Epithelial cell of proximal tubule (primary cell): Measurements from ENCODE around the gene CAMTA1. TPM values are rescaled to one million over a fixed set of nuclear protein-coding genes. Genes with fewer than 3 reads are reported as not detected.

Experiments
- DNase-seq: peaks from one replicate; pipeline ENCODE4 v3.0.0-alpha.2; 2011; ENCODE audit warnings: low read depth
- H3K4me3 ChIP-seq: 2 replicates; pipeline ENCODE4 v1.5.1; 2011; ENCODE audit warnings: low read depth, mild to moderate bottlenecking, low read length
- total RNA-seq: library from RNA; depleted of rRNA; stranded (reverse); fragments of >200 nt; gene quantifications from 2 replicates; pipeline ENCODE4 v1.2.3, GENCODE V29; 2015
- TF ChIP-seq, protein P1 (sequence below): conservative IDR thresholded peaks from 2 replicates; pipeline ENCODE4 v1.5.1; 2012; ENCODE audit warnings: low read depth, mild to moderate bottlenecking, low read length

CAMTA1 gene
- total RNA-seq, 1 donor from 2014 or later: 79.2 TPM

DNA sequence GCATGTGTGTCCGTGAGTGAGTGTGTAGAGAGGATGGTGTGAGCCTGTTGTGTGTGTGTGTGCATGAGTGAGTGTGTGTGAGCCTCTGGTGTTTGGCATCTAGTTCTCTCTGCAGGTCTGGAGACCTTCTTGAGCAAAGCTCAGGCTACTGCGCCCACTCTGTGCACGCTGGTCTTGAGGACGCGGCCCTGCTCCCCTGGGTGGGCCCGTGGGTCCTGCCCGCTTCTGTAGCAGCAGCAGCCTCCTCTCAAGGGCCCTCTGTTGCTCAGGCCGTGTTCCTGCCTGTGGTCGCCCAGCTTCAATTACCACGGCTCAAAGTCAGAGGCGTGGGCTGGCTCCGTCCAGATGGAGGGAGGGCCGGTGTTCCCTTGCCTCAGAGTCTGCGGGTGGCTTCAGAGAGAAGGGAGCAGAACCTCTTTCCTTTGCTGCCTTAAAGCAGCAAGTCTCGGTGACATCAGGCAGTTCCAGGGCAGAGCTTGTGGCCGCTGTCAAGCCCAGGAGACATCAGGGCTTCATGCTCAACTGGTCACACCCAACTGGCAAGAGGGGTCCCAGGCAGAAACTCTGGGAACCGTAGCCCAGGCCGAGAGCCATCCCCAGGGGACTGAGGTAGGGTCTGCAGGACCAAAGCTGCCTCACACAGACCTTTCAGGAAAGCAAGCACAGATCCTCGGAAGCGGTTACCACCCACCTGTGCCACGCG lies 715.3 kb downstream of the CAMTA1 start:
- no peak for DNase-seq
- TF ChIP-seq, protein P1, sequence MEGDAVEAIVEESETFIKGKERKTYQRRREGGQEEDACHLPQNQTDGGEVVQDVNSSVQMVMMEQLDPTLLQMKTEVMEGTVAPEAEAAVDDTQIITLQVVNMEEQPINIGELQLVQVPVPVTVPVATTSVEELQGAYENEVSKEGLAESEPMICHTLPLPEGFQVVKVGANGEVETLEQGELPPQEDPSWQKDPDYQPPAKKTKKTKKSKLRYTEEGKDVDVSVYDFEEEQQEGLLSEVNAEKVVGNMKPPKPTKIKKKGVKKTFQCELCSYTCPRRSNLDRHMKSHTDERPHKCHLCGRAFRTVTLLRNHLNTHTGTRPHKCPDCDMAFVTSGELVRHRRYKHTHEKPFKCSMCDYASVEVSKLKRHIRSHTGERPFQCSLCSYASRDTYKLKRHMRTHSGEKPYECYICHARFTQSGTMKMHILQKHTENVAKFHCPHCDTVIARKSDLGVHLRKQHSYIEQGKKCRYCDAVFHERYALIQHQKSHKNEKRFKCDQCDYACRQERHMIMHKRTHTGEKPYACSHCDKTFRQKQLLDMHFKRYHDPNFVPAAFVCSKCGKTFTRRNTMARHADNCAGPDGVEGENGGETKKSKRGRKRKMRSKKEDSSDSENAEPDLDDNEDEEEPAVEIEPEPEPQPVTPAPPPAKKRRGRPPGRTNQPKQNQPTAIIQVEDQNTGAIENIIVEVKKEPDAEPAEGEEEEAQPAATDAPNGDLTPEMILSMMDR: no peak
- H3K4me3 ChIP-seq: no peak overlapping the region

DNA sequence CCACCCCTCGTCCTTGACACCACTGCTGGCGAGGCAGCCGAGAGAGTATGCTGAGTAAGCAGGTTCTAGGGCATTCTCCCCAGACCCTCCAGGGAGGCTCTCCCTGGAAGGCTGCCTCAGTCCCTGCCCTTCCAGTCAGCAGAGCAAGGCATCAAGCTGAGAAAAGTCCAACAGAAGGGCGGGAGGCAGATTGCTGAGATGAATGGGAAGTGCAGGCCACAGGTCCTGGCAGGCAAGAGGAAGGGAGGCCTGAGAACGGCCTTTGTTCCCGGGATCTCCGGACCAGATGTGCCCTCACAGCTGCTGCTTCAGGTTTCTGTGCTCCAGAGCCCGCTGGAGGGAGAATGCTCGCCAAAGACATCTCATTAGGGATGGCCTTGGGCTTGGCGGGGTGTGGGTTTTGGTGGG lies 715.8 kb downstream of the CAMTA1 start:
- H3K4me3 ChIP-seq: no peak overlapping the region
- DNase-seq: no peak
- TF ChIP-seq, protein P1: no peak

DNA sequence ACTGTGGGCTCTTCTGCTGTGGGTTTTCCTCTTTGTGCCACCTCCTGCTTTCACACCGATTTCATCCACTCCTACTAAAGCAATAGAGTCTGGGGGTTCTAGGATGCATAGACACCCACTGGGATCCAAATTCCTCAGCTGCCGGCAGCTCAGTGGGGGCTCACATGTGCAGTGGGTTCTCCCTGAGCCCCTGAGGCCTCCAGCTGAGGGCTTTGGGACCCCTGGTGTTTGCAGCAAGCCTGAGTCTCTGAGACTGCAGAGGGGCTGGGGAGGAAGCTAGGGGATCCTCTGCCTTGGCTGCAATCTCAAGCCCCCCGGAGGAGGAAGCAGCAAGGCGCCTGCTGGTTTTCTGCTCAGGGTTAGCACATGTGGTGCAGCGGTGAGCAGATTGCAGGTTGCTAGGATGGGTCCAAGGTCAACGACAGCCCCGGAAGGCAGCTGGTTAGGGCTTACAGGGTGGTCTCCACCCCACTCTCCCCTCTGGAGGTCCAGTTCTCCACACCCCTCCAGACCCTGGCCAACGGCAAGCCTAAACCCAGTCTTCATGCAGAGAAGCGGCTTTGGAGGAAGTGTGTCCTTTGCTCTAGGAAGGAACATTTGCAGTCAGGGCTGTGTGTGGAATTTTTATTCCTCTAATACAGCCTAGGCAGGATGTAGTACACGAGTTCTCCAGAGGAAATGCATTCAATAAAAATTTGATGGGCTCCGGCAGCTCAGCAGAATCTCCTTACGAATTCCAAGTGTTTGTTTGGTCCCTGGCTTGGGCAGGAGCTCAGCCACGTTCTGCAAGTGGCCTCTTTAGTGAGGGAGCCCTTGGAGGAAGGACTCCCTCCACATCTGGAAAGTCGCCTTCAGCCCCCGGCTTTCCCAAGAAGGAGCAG lies 716.7 kb downstream of the CAMTA1 start:
- TF ChIP-seq, protein P1: no peak
- DNase-seq: no peak
- H3K4me3 ChIP-seq: no peak overlapping the region

DNA sequence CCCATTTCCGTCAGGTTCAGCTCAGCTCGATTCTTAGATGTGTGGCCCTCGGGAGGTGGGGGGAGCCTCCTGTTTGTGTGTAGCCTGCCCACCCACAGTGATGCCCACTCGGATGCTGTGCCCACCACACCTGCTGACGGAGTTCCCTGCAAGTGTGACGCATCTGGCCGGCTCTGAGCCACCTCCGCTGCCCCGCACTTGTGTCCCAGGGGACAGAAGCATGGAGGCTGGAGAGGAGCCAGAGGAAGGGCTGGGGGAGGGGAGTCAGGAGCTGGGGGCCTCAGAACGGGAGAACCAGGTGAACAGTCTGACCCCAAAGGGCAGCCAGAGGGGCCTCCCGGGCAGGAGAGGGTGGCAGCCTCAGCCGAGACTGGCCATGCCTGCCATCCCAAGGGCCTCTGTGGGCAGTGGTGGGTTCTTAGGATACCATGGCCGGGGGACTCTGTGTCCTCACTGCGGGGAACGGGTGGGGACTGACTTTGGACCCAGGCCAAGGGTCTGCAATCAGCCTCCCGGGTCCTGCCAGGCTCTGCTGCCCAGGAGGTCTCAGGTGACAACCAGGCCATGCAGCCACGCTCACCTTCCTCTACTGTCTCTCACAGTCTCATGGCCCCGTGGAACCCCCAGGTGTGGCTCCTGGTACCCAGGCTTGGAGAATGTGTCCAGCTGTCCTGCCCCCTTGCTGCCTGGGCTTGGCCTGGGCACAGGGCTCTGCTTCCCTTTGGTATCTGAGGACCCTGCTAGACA lies 718.6 kb downstream of the CAMTA1 start:
- TF ChIP-seq, protein P1: no peak
- no peak for DNase-seq

DNA sequence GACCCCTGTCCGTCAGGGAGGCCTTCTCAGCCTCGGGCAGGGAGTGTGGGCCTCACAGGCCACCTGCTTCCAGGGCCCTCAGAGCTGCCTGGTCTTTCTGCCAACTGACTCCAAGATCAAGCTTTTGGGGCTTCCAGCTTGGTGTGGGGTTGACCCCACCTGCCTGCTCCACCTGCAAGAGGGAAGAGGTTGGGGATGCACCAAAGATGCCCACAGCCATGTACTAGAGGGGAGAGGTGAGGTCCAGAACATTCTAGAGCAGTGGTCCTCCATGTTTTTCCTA lies 719.1 kb downstream of the CAMTA1 start:
- TF ChIP-seq, protein P1: no peak
- DNase-seq: no peak
- H3K4me3 ChIP-seq: no peak overlapping the region

More for the DNA sequence above, 718.6 kb downstream of the CAMTA1 start:
- H3K4me3 ChIP-seq: no peak overlapping the region

DNA sequence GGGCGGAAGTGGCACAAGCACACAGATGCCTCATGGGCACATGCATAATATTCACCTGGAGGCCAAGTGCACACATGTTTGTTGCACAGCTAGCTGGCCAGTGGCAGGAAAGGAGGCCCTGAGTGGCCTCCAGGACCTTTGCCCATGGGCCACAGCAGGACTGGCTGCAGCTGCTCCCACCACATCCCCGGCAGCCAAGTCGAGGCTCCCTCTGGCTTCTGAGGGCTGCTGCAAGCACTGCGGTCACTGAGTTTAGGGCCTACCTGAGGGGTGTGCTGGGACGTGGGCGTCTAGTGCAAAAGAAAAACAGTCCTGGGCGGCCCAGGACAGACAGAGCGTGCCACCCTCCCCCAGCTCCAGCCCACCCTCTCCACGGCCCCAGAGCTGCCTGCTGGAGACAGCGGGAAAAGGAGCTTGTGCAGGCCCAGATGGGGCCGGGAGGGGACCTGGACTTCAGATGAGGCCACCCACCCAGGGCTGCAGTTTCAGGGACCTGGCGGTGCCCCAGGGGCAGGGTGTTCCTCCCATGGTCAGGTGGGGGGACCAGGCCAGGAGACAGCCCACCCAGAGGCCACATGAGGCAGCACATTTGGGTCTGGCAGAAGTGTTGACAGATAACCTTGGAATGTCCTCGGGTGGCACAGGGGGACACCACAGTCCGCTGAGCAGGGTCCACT lies 720.0 kb downstream of the CAMTA1 start:
- TF ChIP-seq, protein P1: no peak
- no peak for DNase-seq
- no peak overlapping the region for H3K4me3 ChIP-seq
